HG02642 (cell line): ENCODE measurements around the gene KPNB1.

Experiments used
- ATAC-seq: cut with Tn5 transposase; IDR thresholded peaks from one replicate; pipeline ENCODE4 v1.9.1; 2021; ENCODE audit warnings: mild to moderate bottlenecking; ENCODE audit not compliant: unreplicated experiment, poor library complexity

The KPNB1 gene

GRCh38 chr17:47635734-47636133 is 14.0 kb upstream of the KPNB1 start:
- ATAC-seq: no peak

- no peak for ATAC-seq
Measured at GRCh38 chr17:47636273-47637030, 13.3 kb upstream of the KPNB1 start.

GRCh38 chr17:47638903-47639302 is 10.8 kb upstream of the KPNB1 start:
- ATAC-seq: no peak

GRCh38 chr17:47640076-47640475 is 9.6 kb upstream of the KPNB1 start:
- ATAC-seq: no peak

- no peak for ATAC-seq
Measured at GRCh38 chr17:47641202-47641601, 8.5 kb upstream of the KPNB1 start.

GRCh38 chr17:47643116-47643515 is 6.6 kb upstream of the KPNB1 start:
- ATAC-seq: no peak

GRCh38 chr17:47644324-47644723 is 5.4 kb upstream of the KPNB1 start:
- ATAC-seq: no peak

- ATAC-seq: peak; percentile 2
Measured at GRCh38 chr17:47649972-47650524, 329 bp downstream of the KPNB1 start.

GRCh38 chr17:47650525-47651522 is 1.1 kb downstream of the KPNB1 start:
- ATAC-seq: peak; percentile 63

- ATAC-seq: no peak
Measured at GRCh38 chr17:47651704-47652103, 2.0 kb downstream of the KPNB1 start.

GRCh38 chr17:47652570-47652969 is 2.9 kb downstream of the KPNB1 start:
- ATAC-seq: no peak

GRCh38 chr17:47653442-47653841 is 3.7 kb downstream of the KPNB1 start:
- ATAC-seq: no peak

- ATAC-seq: no peak
Measured at GRCh38 chr17:47654991-47655390, 5.3 kb downstream of the KPNB1 start.

GRCh38 chr17:47660064-47660492 is 10.4 kb downstream of the KPNB1 start:
- ATAC-seq: no peak

- ATAC-seq: peak; percentile 47
Measured at GRCh38 chr17:47663912-47664623, 14.3 kb downstream of the KPNB1 start.

- ATAC-seq: no peak
Measured at GRCh38 chr17:47664624-47664941, 14.9 kb downstream of the KPNB1 start.

GRCh38 chr17:47665655-47666054 is 15.9 kb downstream of the KPNB1 start:
- no peak for ATAC-seq

- no peak for ATAC-seq
Measured at GRCh38 chr17:47669081-47669480, 19.4 kb downstream of the KPNB1 start.

- ATAC-seq: no peak
Measured at GRCh38 chr17:47670064-47670463, 20.3 kb downstream of the KPNB1 start.

- ATAC-seq: no peak
Measured at GRCh38 chr17:47674499-47674898, 24.8 kb downstream of the KPNB1 start.
